Cardiac fibroblast (primary cell): ENCODE data around the gene CREB3L4.

ENCODE experiments used
- DNase-seq, 2 donors: peaks; one replicate each; pipeline versions ENCODE4 v3.0.0 to v3.0.0-alpha.2; 2010; ENCODE audit warnings: low read depth in 2 of 2
- H3K4me3 ChIP-seq, 2 donors: replicated peaks in 1 of 2; 1 replicate in 1 of 2; 2 replicates in 1 of 2; pipeline ENCODE4 v1.5.1; 2011; ENCODE audit warnings: low read depth in 2 of 2, low read length in 2 of 2, mild to moderate bottlenecking in 2 of 2, moderate library complexity in 1 of 2
- CTCF ChIP-seq: IDR thresholded peaks from one replicate; pipeline ENCODE4 v1.5.1; 2011; ENCODE audit warnings: low read depth, mild to moderate bottlenecking, low read length, inconsistent platforms

The CREB3L4 gene

GRCh38 chr1:153938996-153939395, 28.7 kb upstream of the CREB3L4 start:
- DNase-seq, result no peak
- TF ChIP-seq CTCF, result no peak
- no peak overlapping the region for H3K4me3 ChIP-seq

GRCh38 chr1:153939476-153939875, 28.2 kb upstream of the CREB3L4 start:
- H3K4me3 ChIP-seq, result no peak overlapping the region
- no peak for TF ChIP-seq CTCF
- no peak for DNase-seq

GRCh38 chr1:153940756-153941155, 26.9 kb upstream of the CREB3L4 start:
- TF ChIP-seq CTCF, result no peak
- no peak for DNase-seq
- H3K4me3 ChIP-seq, result no peak overlapping the region

GRCh38 chr1:153941826-153942725, 25.6 kb upstream of the CREB3L4 start:
- no peak overlapping the region for H3K4me3 ChIP-seq
- no peak for TF ChIP-seq CTCF

GRCh38 chr1:153942766-153943549, 24.7 kb upstream of the CREB3L4 start:
- H3K4me3 ChIP-seq, result no peak overlapping the region
- DNase-seq, result no peak

More at GRCh38 chr1:153941826-153942725, 25.6 kb upstream of the CREB3L4 start:
- no peak for DNase-seq

More at GRCh38 chr1:153942766-153943549, 24.7 kb upstream of the CREB3L4 start:
- TF ChIP-seq CTCF, result no peak
